Measurements from ENCODE around the gene EFHC1. TPM values are rescaled to one million over a fixed set of nuclear protein-coding genes. Genes with fewer than 3 reads are reported as not detected.
A peak's percentile ranks its signal among the peaks of the same experiment; 100 is the strongest.

Gene EFHC1
- total RNA-seq, 2 experiments from 2014 or later = 3.4 to 4.8 TPM

DNA sequence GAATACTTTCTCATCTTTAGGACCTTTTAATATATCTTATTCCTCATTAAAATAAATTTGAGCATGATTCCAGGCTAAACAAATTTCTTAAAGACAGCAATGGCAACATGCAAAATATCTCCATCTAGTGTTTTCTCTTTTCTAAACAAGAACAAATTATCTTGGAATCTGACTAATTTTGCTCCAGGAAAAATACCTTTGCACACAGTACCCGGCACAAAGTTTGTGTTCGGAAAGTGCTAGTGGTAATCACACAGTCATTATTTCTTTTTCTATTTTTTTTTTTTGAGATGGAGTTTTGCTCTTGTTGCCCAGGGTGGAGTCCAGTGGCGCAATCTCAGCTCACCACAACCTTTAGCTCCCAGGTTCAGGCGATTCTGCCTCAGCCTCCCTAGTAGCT, 8.2 kb upstream of the EFHC1 start:
- no peak for ATAC-seq (ENCODE audit: poor library complexity)
- peaks cover 4% of the 10 kb centered on the region for H3K4me1 ChIP-seq (ENCODE audit: insufficient read depth, low read length)
- H3K27ac ChIP-seq (ENCODE audit: low read depth in 1 of 2, low read length in 2 of 2) = no peak overlapping the region
- H3K9me3 ChIP-seq (ENCODE audit: control insufficient read depth in 1 of 2, insufficient read depth in 1 of 2, low read length in 2 of 2) = no peaks in the 10 kb centered on the region
- no peak for DNase-seq
- POLR2A ChIA-PET = no interaction called here
- intact Hi-C loops (cut with DNase I, micrococcal nuclease) = loop anchor here in 1 of 2 experiments (10.0 kb wide), 2 partner anchors 347 to 1133 kb away; partner anchors contain the start of gene GCLC
- no peaks in the 10 kb centered on the region for H3K27me3 ChIP-seq (ENCODE audit: control insufficient read depth in 1 of 2, insufficient read depth in 2 of 2, low read length in 2 of 2)
- H3K4me3 ChIP-seq (ENCODE audit: low read length) = no peak overlapping the region
- TF ChIP-seq, protein P1, sequence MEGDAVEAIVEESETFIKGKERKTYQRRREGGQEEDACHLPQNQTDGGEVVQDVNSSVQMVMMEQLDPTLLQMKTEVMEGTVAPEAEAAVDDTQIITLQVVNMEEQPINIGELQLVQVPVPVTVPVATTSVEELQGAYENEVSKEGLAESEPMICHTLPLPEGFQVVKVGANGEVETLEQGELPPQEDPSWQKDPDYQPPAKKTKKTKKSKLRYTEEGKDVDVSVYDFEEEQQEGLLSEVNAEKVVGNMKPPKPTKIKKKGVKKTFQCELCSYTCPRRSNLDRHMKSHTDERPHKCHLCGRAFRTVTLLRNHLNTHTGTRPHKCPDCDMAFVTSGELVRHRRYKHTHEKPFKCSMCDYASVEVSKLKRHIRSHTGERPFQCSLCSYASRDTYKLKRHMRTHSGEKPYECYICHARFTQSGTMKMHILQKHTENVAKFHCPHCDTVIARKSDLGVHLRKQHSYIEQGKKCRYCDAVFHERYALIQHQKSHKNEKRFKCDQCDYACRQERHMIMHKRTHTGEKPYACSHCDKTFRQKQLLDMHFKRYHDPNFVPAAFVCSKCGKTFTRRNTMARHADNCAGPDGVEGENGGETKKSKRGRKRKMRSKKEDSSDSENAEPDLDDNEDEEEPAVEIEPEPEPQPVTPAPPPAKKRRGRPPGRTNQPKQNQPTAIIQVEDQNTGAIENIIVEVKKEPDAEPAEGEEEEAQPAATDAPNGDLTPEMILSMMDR (IDR thresholded peaks at IDR 0.05) = no peak
- Mint-ChIP-seq H3K4me3 (no peak overlapping the region), H3K36me3 (ENCODE audit: low read depth) (peaks cover 4% of the 10 kb centered on the region), H3K4me1 (ENCODE audit: low read depth) (peaks cover 39% of the 10 kb centered on the region), H3K27me3 (no peaks in the 10 kb centered on the region), H3K27ac (peak overlapping the region; percentile 64), H3K9me3 (no peaks in the 10 kb centered on the region)
- CTCF ChIA-PET = no interaction called here
- H3K36me3 ChIP-seq (ENCODE audit: insufficient read depth, low read length) = no peaks in the 10 kb centered on the region

DNA sequence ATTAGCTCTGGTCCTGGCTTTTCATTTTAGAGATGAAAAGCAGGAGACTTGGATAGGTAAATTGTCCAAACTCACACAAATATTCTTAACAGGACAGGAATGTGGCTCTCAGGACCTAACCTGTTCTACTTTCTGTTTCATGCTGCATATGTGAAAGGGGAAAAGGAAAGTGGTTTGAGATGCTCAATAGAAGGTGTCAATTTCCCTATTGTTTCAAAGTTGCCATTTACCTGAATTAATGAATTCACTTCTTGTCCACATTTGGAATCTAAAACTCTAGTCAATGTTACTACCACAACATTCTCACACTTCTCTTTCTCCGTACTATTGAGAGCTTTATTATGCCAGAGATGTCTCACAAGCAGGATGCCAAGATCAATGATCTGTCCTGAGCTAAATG, 4.8 kb upstream of the EFHC1 start:
- Histone ChIP-seq H3K36me3 (ENCODE audit: insufficient read depth, low read length) (no peaks in the 10 kb centered on the region), H3K9me3 (ENCODE audit: control insufficient read depth in 1 of 2, insufficient read depth in 1 of 2, low read length in 2 of 2) (no peaks in the 10 kb centered on the region), H3K27ac (ENCODE audit: low read depth in 1 of 2, low read length in 2 of 2) (no peak overlapping the region), H3K4me1 (ENCODE audit: insufficient read depth, low read length) (peaks cover 15% of the 10 kb centered on the region), H3K4me3 (ENCODE audit: low read length) (no peak overlapping the region), H3K27me3 (ENCODE audit: control insufficient read depth in 1 of 2, insufficient read depth in 2 of 2, low read length in 2 of 2) (no peaks in the 10 kb centered on the region)
- H3K27ac Mint-ChIP-seq = no peak overlapping the region
- TF ChIP-seq, protein P1 (IDR thresholded peaks at IDR 0.05) = no peak
- no peaks in the 10 kb centered on the region for H3K27me3 Mint-ChIP-seq
- H3K4me1 Mint-ChIP-seq (ENCODE audit: low read depth) = peaks cover 34% of the 10 kb centered on the region
- ChIA-PET CTCF (interaction anchor here (0.5 to 2.7 kb wide), 7 partner anchors 9 to 248 kb away, joined by 3 to 13 read pairs (median 5); partner anchors contain the start of gene MCM3), POLR2A (interaction anchor here (1.3 to 2.1 kb wide), 2 partner anchors 25 to 130 kb away, joined by 3 to 5 read pairs; partner anchors contain the start of gene MCM3)
- DNase-seq (no peak), ATAC-seq (ENCODE audit: poor library complexity) (no peak)
- intact Hi-C loops (cut with DNase I, micrococcal nuclease) = loop anchor here in 1 of 2 experiments (1.0 to 10.0 kb wide), 5 partner anchors 15 to 1129 kb away; partner anchors contain the start of gene GCLC
- no peak overlapping the region for H3K4me3 Mint-ChIP-seq
- H3K36me3 Mint-ChIP-seq (ENCODE audit: low read depth) = no peaks in the 10 kb centered on the region
- no peaks in the 10 kb centered on the region for H3K9me3 Mint-ChIP-seq

DNA sequence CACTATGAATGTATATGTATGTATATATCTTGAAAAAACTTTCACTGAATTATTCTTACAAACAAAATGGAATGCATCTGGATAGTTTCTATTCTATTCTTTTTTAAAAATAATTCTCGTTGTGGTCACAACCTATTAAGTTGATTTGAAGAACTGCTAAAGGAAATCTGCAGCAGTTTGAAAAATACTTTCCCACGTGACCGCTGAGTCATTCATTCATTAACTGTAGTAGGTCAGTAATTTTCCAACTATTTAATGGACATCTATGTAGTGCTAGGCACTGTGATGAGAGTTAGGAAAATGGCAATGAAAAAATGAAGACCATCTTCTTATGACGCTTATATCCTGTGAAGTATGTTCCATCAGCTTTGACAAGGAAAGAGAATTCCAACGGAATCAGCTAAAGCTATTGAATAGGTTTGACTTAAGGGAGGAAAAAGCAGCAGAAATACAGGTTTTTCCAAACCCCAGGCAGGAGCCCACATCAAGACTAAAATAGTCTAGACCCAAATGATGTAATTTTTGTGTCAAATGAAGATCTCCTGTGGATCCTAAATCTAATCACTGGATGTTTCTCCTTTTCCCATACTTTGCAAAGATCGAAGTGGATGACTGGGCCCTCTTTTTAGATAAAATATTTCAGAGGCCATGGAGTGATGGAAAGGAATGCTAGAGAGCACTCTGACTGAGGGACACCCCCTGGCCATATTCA, 4.1 kb upstream of the EFHC1 start:
- no peak overlapping the region for H3K27ac ChIP-seq (ENCODE audit: low read depth in 1 of 2, low read length in 2 of 2)
- Mint-ChIP-seq H3K9me3 (no peaks in the 10 kb centered on the region), H3K27me3 (no peaks in the 10 kb centered on the region), H3K27ac (peak overlapping the region; percentile 11), H3K4me1 (ENCODE audit: low read depth) (peaks cover 34% of the 10 kb centered on the region), H3K4me3 (no peak overlapping the region), H3K36me3 (ENCODE audit: low read depth) (no peaks in the 10 kb centered on the region)
- intact Hi-C loops (cut with DNase I, micrococcal nuclease) = loop anchor here (1.0 to 10.0 kb wide), 7 partner anchors 16 to 1129 kb away; partner anchors contain the start of genes GCLC (in 1 of the 2) and MCM3 (in 1 of the 2)
- no peaks in the 10 kb centered on the region for H3K9me3 ChIP-seq (ENCODE audit: control insufficient read depth in 1 of 2, insufficient read depth in 1 of 2, low read length in 2 of 2)
- ChIA-PET POLR2A (interaction anchor here (1.3 to 2.1 kb wide), 4 partner anchors 26 to 131 kb away, joined by 3 to 8 read pairs (median 6); partner anchors contain the start of genes MCM3 and PAQR8), CTCF (interaction anchor here (0.5 to 2.7 kb wide), 10 partner anchors 8 to 248 kb away, joined by 3 to 13 read pairs (median 4); partner anchors contain the start of gene MCM3)
- ATAC-seq (ENCODE audit: poor library complexity) (no peak), DNase-seq (no peak)
- no peak overlapping the region for H3K4me3 ChIP-seq (ENCODE audit: low read length)
- no peaks in the 10 kb centered on the region for H3K36me3 ChIP-seq (ENCODE audit: insufficient read depth, low read length)
- H3K4me1 ChIP-seq (ENCODE audit: insufficient read depth, low read length) = peaks cover 22% of the 10 kb centered on the region
- TF ChIP-seq, protein P1 (IDR thresholded peaks at IDR 0.05) = no peak
- no peaks in the 10 kb centered on the region for H3K27me3 ChIP-seq (ENCODE audit: control insufficient read depth in 1 of 2, insufficient read depth in 2 of 2, low read length in 2 of 2)
